Osteoblast (primary cell): ENCODE measurements around the gene TET2. TPM values are rescaled to one million over a fixed set of nuclear protein-coding genes. Genes with fewer than 3 reads are reported as not detected.
A peak's percentile ranks its signal among the peaks of the same experiment; 100 is the strongest.

Experiments used
- DNase-seq: peaks from one replicate; pipeline ENCODE4 v3.0.0; 2011; ENCODE audit warnings: low spot score, mixed read lengths; ENCODE audit not compliant: insufficient read length; ENCODE audit errors: missing footprints
- H2AFZ ChIP-seq: 2 replicates; pipeline ENCODE4 v1.6.0; 2011; ENCODE audit warnings: mild to moderate bottlenecking, low read length
- H3K27ac ChIP-seq: 2 replicates; pipeline ENCODE4 v1.5.1; 2011; ENCODE audit warnings: mild to moderate bottlenecking, low read depth, low read length, moderate library complexity
- H3K27me3 ChIP-seq: 2 replicates; pipeline ENCODE4 v1.6.0; 2012; ENCODE audit warnings: mild to moderate bottlenecking, control low read depth, inconsistent platforms, low read length, moderate library complexity; ENCODE audit not compliant: insufficient read depth
- H3K36me3 ChIP-seq: 2 replicates; pipeline ENCODE4 v1.5.1; 2011; ENCODE audit warnings: mild to moderate bottlenecking, low read length, control low read depth, moderate library complexity; ENCODE audit not compliant: insufficient read depth
- H3K4me1 ChIP-seq: 2 replicates; pipeline ENCODE4 v1.5.1; 2011; ENCODE audit warnings: mild to moderate bottlenecking, low read length, control low read depth, moderate library complexity; ENCODE audit not compliant: insufficient read depth
- H3K4me2 ChIP-seq: 2 replicates; pipeline ENCODE4 v1.6.0; 2011; ENCODE audit warnings: mild to moderate bottlenecking, low read length; ENCODE audit not compliant: insufficient read depth
- H3K4me3 ChIP-seq: fragments of 200-600 bp; sonication (generic); 3 replicates; pipeline ENCODE4 v1.5.1; 2012; ENCODE audit warnings: mild to moderate bottlenecking, low read length, inconsistent platforms; ENCODE audit not compliant: insufficient read depth
- H3K79me2 ChIP-seq: 2 replicates; pipeline ENCODE4 v1.6.0; 2012; ENCODE audit warnings: mild to moderate bottlenecking, low read length, control low read depth, inconsistent platforms; ENCODE audit not compliant: insufficient read depth
- H3K9me3 ChIP-seq: 2 replicates; pipeline ENCODE4 v1.5.1; 2011; ENCODE audit warnings: low read depth, low read length, control low read depth
- H4K20me1 ChIP-seq: 2 replicates; pipeline ENCODE4 v1.6.0; 2012; ENCODE audit warnings: mild to moderate bottlenecking, low read length, control low read depth; ENCODE audit not compliant: insufficient read depth
- CTCF ChIP-seq: IDR thresholded peaks from 2 replicates; pipeline ENCODE4 v1.5.1; 2011; ENCODE audit warnings: mild to moderate bottlenecking, low read depth, low read length, moderate library complexity; ENCODE audit errors: extremely low read depth
- total RNA-seq: library from RNA; depleted of rRNA; stranded (reverse); fragments of >200 nt; gene quantifications from 2 replicates; pipeline ENCODE4 v1.2.3, GENCODE V29; 2012

The TET2 gene
- total RNA-seq, 1 donor = 15.9 TPM

GRCh38 chr4:105147553-105148161 lies 981 bp downstream of the TET2 start:
- DNase-seq = peak; percentile 81
- Histone ChIP-seq H3K9me3 (no peaks in the 10 kb centered on the region), H3K4me1 (peaks cover 15% of the 10 kb centered on the region), H3K27me3 (no peaks in the 10 kb centered on the region), H3K36me3 (no peaks in the 10 kb centered on the region), H3K27ac (peak overlapping the region; percentile 75), H2AFZ (peak overlapping the region; percentile 91), H3K4me3 (peak overlapping the region; percentile 85), H3K4me2 (peak overlapping the region; percentile 87), H4K20me1 (peaks cover 11% of the 10 kb centered on the region), H3K79me2 (peaks cover 43% of the 10 kb centered on the region)
- no peak for TF ChIP-seq CTCF

GRCh38 chr4:105148356-105148755 lies 1.7 kb downstream of the TET2 start:
- no peak for TF ChIP-seq CTCF
- H3K4me1 ChIP-seq = peaks cover 15% of the 10 kb centered on the region
- H3K9me3 ChIP-seq = no peaks in the 10 kb centered on the region
- no peaks in the 10 kb centered on the region for H3K36me3 ChIP-seq
- peaks cover 11% of the 10 kb centered on the region for H4K20me1 ChIP-seq
- no peaks in the 10 kb centered on the region for H3K27me3 ChIP-seq
- H3K79me2 ChIP-seq = peaks cover 49% of the 10 kb centered on the region
- DNase-seq = no peak
- peak overlapping the region; percentile 87 for H3K4me2 ChIP-seq
- H3K27ac ChIP-seq = peak overlapping the region; percentile 52
- peak overlapping the region; percentile 85 for H3K4me3 ChIP-seq
- H2AFZ ChIP-seq = no peak overlapping the region

- no peak overlapping the region for H3K27ac ChIP-seq
- H3K4me1 ChIP-seq = peaks cover 15% of the 10 kb centered on the region
- TF ChIP-seq CTCF = no peak
- H3K4me2 ChIP-seq = peak overlapping the region; percentile 87
- H3K27me3 ChIP-seq = no peaks in the 10 kb centered on the region
- no peak overlapping the region for H3K4me3 ChIP-seq
- H4K20me1 ChIP-seq = peaks cover 11% of the 10 kb centered on the region
- no peak overlapping the region for H2AFZ ChIP-seq
- H3K36me3 ChIP-seq = no peaks in the 10 kb centered on the region
- H3K79me2 ChIP-seq = peaks cover 53% of the 10 kb centered on the region
- no peak for DNase-seq
- no peaks in the 10 kb centered on the region for H3K9me3 ChIP-seq
These were observed 2.1 kb downstream of the TET2 start for GRCh38 chr4:105148776-105149175.

- no peak for TF ChIP-seq CTCF
- no peaks in the 10 kb centered on the region for H3K27me3 ChIP-seq
- no peaks in the 10 kb centered on the region for H3K9me3 ChIP-seq
- H4K20me1 ChIP-seq = peaks cover 14% of the 10 kb centered on the region
- peaks cover 62% of the 10 kb centered on the region for H3K79me2 ChIP-seq
- H3K36me3 ChIP-seq = no peaks in the 10 kb centered on the region
- H3K27ac ChIP-seq = no peak overlapping the region
- H2AFZ ChIP-seq = no peak overlapping the region
- H3K4me1 ChIP-seq = peaks cover 15% of the 10 kb centered on the region
- H3K4me3 ChIP-seq = no peak overlapping the region
- DNase-seq = no peak
- H3K4me2 ChIP-seq = no peak overlapping the region
These were observed 3.1 kb downstream of the TET2 start for GRCh38 chr4:105149771-105150170.
